LoVo (cell line): ENCODE measurements around the gene ZNF597.
"Not testable (repeated sequence)": the region's sequence is repeated elsewhere in the genome, so short reads cannot be mapped to it uniquely, and the experiment has no call there.

Experiments used
- DNase-seq: peaks from one replicate; pipeline ENCODE4 v3.0.0-alpha.2; 2016; ENCODE audit warnings: low spot score

Gene ZNF597

GRCh38 chr16:3475604-3476375 lies 32.5 kb upstream of the ZNF597 start:
- no peak for DNase-seq

- not testable (repeated sequence) for DNase-seq
Observed at GRCh38 chr16:3474870-3475269, 31.6 kb upstream of the ZNF597 start.

- DNase-seq = no peak
Observed at GRCh38 chr16:3474136-3474779, 31.0 kb upstream of the ZNF597 start.

- not testable (repeated sequence) for DNase-seq
Observed at GRCh38 chr16:3473596-3473943, 30.3 kb upstream of the ZNF597 start.

- DNase-seq = no peak
Observed at GRCh38 chr16:3472878-3473595, 29.7 kb upstream of the ZNF597 start.

GRCh38 chr16:3471518-3472176 lies 28.3 kb upstream of the ZNF597 start:
- no peak for DNase-seq

GRCh38 chr16:3470723-3471122 lies 27.4 kb upstream of the ZNF597 start:
- DNase-seq = no peak

GRCh38 chr16:3469736-3470135 lies 26.4 kb upstream of the ZNF597 start:
- DNase-seq = no peak

GRCh38 chr16:3468501-3468900 lies 25.2 kb upstream of the ZNF597 start:
- no peak for DNase-seq

GRCh38 chr16:3467921-3468320 lies 24.6 kb upstream of the ZNF597 start:
- no peak for DNase-seq

GRCh38 chr16:3467182-3467581 lies 23.9 kb upstream of the ZNF597 start:
- DNase-seq = no peak

GRCh38 chr16:3465911-3466584 lies 22.7 kb upstream of the ZNF597 start:
- DNase-seq = no peak

- no peak for DNase-seq
Observed at GRCh38 chr16:3465301-3465700, 22.0 kb upstream of the ZNF597 start.

- DNase-seq = no peak
Observed at GRCh38 chr16:3461151-3461550, 17.8 kb upstream of the ZNF597 start.

GRCh38 chr16:3460585-3460984 lies 17.3 kb upstream of the ZNF597 start:
- no peak for DNase-seq

GRCh38 chr16:3460121-3460520 lies 16.8 kb upstream of the ZNF597 start:
- DNase-seq = no peak

- DNase-seq = no peak
Observed at GRCh38 chr16:3459401-3460090, 16.2 kb upstream of the ZNF597 start.

GRCh38 chr16:3458852-3459361 lies 15.6 kb upstream of the ZNF597 start:
- DNase-seq = peak; percentile 77

GRCh38 chr16:3458278-3458851 lies 15.1 kb upstream of the ZNF597 start:
- DNase-seq = no peak

- DNase-seq = peak; percentile 91
Observed at GRCh38 chr16:3457434-3458252, 14.3 kb upstream of the ZNF597 start.
